ENCODE results near the gene SPPL2B.
"Not testable (repeated sequence)": the region's sequence is repeated elsewhere in the genome, so short reads cannot be mapped to it uniquely, and the experiment has no call there.

The SPPL2B gene

GRCh38 chr19:2382530-2383222, 54.2 kb downstream of the SPPL2B start:
- no peak for DNase-seq

GRCh38 chr19:2385053-2385721, 56.7 kb downstream of the SPPL2B start:
- peak; percentile 78 for DNase-seq

GRCh38 chr19:2387367-2388288, 59.1 kb downstream of the SPPL2B start:
- no peak for DNase-seq

- DNase-seq: no peak
These were observed 61.1 kb downstream of the SPPL2B start for GRCh38 chr19:2389594-2389993.

GRCh38 chr19:2391118-2391725, 62.7 kb downstream of the SPPL2B start:
- no peak for DNase-seq

GRCh38 chr19:2392366-2392765, 63.9 kb downstream of the SPPL2B start:
- no peak for DNase-seq

- DNase-seq: not testable (repeated sequence)
These were observed 64.4 kb downstream of the SPPL2B start for GRCh38 chr19:2392899-2393298.

- DNase-seq: no peak
These were observed 65.6 kb downstream of the SPPL2B start for GRCh38 chr19:2394054-2394441.

- DNase-seq: no peak
These were observed 66.2 kb downstream of the SPPL2B start for GRCh38 chr19:2394442-2395292.

- not testable (repeated sequence) for DNase-seq
These were observed 66.9 kb downstream of the SPPL2B start for GRCh38 chr19:2395293-2395829.

GRCh38 chr19:2397173-2397572, 68.7 kb downstream of the SPPL2B start:
- not testable (repeated sequence) for DNase-seq

- no peak for DNase-seq
These were observed 70.3 kb downstream of the SPPL2B start for GRCh38 chr19:2398735-2399305.

GRCh38 chr19:2399582-2399981, 71.1 kb downstream of the SPPL2B start:
- no peak for DNase-seq
